GM23338 (cell line): Measurements from ENCODE around the gene PLK2. TPM values are rescaled to one million over a fixed set of nuclear protein-coding genes. Genes with fewer than 3 reads are reported as not detected.

ENCODE experiments used
- JUNB ChIP-seq: IDR thresholded peaks from one replicate; pipeline ENCODE4 v1.6.1; 2016; ENCODE audit warnings: antibody characterized with exemption; ENCODE audit not compliant: unreplicated experiment
- NANOG ChIP-seq: IDR thresholded peaks from 2 replicates; pipeline ENCODE4 v1.6.1; 2016; ENCODE audit warnings: antibody characterized with exemption, borderline replicate concordance
- STAT1 ChIP-seq: IDR thresholded peaks from one replicate; pipeline ENCODE4 v1.6.1; 2016; ENCODE audit warnings: antibody characterized with exemption; ENCODE audit not compliant: unreplicated experiment
- ZNF114 ChIP-seq: fragments of 250-450 bp; sonication (Bioruptor Pico); IDR thresholded peaks from 2 replicates; pipeline ENCODE4 v1.5.0; 2020; ENCODE audit warnings: mild to moderate bottlenecking, moderate library complexity
- ZNF331 ChIP-seq: fragments of 250-450 bp; sonication (Bioruptor Pico); IDR thresholded peaks from 2 replicates; pipeline ENCODE4 v1.5.0; 2020; ENCODE audit warnings: low read depth, mild to moderate bottlenecking, moderate library complexity
- polyA plus RNA-seq: library from polyadenylated mRNA; unstranded; fragments of >200 nt; fragmentation: Nextera tagmentation; extraction: Ambion mirVana; gene quantifications from 2 replicates; pipeline ENCODE4 v1.2.1, GENCODE V29; 2016
- total RNA-seq: library from RNA; depleted of rRNA; stranded (reverse); fragments of >200 nt; shearing (Covaris generic); gene quantifications from 2 replicates; pipeline ENCODE4 v1.2.3, GENCODE V29; 2014
- TF ChIP-seq, protein P1 (sequence below): IDR thresholded peaks from one replicate; pipeline ENCODE4 v1.6.1; 2018; ENCODE audit warnings: antibody characterized with exemption; ENCODE audit not compliant: unreplicated experiment
- TF ChIP-seq, protein P2 (sequence below): fragments of 250-450 bp; sonication (Bioruptor Pico); IDR thresholded peaks from 2 replicates; pipeline ENCODE4 v1.5.0; 2020; ENCODE audit warnings: mild to moderate bottlenecking, moderate library complexity

PLK2 gene
- total and polyA plus RNA-seq, 2 experiments from 2014 or later: 13.5 to 30.0 TPM

DNA sequence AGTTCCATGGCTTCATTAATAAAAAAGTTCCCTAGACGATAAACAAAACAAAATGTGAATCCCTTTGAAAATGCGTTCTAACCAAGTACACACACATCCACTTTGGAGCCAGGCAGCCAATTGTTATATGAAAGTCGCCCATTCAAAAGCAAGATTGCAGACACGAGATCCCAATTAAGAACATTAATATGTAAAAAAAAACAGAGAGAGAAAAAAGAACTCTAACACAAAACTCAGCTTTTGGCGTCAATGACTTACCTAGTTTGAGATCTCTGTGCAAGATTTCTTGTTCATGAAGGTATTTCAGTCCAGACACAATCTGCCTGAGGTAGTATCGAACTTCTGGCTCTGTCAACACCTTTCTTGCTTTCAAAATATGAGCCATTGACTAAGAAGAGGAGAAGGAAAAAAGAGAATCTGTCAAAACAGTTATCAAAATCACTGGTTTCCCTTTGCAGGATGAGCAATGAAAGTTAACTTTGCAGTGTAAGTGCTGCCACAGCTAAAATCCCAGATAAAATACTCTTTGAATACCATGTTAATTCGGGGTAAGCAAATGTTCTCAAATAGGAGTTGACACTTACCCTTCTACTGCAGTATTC lies 1.6 kb downstream of the PLK2 start (continued):
- TF ChIP-seq, protein P1, sequence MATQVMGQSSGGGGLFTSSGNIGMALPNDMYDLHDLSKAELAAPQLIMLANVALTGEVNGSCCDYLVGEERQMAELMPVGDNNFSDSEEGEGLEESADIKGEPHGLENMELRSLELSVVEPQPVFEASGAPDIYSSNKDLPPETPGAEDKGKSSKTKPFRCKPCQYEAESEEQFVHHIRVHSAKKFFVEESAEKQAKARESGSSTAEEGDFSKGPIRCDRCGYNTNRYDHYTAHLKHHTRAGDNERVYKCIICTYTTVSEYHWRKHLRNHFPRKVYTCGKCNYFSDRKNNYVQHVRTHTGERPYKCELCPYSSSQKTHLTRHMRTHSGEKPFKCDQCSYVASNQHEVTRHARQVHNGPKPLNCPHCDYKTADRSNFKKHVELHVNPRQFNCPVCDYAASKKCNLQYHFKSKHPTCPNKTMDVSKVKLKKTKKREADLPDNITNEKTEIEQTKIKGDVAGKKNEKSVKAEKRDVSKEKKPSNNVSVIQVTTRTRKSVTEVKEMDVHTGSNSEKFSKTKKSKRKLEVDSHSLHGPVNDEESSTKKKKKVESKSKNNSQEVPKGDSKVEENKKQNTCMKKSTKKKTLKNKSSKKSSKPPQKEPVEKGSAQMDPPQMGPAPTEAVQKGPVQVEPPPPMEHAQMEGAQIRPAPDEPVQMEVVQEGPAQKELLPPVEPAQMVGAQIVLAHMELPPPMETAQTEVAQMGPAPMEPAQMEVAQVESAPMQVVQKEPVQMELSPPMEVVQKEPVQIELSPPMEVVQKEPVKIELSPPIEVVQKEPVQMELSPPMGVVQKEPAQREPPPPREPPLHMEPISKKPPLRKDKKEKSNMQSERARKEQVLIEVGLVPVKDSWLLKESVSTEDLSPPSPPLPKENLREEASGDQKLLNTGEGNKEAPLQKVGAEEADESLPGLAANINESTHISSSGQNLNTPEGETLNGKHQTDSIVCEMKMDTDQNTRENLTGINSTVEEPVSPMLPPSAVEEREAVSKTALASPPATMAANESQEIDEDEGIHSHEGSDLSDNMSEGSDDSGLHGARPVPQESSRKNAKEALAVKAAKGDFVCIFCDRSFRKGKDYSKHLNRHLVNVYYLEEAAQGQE: no peak
- TF ChIP-seq JUNB (no peak), ZNF331 (no peak), STAT1 (no peak), ZNF114 (no peak), NANOG (no peak)
- TF ChIP-seq, protein P2, sequence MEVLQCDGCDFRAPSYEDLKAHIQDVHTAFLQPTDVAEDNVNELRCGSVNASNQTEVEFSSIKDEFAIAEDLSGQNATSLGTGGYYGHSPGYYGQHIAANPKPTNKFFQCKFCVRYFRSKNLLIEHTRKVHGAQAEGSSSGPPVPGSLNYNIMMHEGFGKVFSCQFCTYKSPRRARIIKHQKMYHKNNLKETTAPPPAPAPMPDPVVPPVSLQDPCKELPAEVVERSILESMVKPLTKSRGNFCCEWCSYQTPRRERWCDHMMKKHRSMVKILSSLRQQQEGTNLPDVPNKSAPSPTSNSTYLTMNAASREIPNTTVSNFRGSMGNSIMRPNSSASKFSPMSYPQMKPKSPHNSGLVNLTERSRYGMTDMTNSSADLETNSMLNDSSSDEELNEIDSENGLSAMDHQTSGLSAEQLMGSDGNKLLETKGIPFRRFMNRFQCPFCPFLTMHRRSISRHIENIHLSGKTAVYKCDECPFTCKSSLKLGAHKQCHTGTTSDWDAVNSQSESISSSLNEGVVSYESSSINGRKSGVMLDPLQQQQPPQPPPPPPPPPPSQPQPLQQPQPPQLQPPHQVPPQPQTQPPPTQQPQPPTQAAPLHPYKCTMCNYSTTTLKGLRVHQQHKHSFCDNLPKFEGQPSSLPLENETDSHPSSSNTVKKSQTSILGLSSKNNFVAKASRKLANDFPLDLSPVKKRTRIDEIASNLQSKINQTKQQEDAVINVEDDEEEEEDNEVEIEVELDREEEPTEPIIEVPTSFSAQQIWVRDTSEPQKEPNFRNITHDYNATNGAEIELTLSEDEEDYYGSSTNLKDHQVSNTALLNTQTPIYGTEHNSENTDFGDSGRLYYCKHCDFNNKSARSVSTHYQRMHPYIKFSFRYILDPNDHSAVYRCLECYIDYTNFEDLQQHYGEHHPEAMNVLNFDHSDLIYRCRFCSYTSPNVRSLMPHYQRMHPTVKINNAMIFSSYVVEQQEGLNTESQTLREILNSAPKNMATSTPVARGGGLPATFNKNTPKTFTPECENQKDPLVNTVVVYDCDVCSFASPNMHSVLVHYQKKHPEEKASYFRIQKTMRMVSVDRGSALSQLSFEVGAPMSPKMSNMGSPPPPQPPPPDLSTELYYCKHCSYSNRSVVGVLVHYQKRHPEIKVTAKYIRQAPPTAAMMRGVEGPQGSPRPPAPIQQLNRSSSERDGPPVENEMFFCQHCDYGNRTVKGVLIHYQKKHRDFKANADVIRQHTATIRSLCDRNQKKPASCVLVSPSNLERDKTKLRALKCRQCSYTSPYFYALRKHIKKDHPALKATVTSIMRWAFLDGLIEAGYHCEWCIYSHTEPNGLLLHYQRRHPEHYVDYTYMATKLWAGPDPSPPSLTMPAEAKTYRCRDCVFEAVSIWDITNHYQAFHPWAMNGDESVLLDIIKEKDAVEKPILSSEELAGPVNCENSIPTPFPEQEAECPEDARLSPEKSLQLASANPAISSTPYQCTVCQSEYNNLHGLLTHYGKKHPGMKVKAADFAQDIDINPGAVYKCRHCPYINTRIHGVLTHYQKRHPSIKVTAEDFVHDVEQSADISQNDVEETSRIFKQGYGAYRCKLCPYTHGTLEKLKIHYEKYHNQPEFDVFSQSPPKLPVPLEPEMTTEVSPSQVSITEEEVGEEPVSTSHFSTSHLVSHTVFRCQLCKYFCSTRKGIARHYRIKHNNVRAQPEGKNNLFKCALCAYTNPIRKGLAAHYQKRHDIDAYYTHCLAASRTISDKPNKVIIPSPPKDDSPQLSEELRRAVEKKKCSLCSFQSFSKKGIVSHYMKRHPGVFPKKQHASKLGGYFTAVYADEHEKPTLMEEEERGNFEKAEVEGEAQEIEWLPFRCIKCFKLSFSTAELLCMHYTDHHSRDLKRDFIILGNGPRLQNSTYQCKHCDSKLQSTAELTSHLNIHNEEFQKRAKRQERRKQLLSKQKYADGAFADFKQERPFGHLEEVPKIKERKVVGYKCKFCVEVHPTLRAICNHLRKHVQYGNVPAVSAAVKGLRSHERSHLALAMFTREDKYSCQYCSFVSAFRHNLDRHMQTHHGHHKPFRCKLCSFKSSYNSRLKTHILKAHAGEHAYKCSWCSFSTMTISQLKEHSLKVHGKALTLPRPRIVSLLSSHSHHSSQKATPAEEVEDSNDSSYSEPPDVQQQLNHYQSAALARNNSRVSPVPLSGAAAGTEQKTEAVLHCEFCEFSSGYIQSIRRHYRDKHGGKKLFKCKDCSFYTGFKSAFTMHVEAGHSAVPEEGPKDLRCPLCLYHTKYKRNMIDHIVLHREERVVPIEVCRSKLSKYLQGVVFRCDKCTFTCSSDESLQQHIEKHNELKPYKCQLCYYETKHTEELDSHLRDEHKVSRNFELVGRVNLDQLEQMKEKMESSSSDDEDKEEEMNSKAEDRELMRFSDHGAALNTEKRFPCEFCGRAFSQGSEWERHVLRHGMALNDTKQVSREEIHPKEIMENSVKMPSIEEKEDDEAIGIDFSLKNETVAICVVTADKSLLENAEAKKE: no peak
